ENCODE measurements around the gene MPPED2. TPM values are rescaled to one million over a fixed set of nuclear protein-coding genes. Genes with fewer than 3 reads are reported as not detected.

The MPPED2 gene
- total RNA-seq, 1 experiment from 2014 or later, result not detected

GRCh38 chr11:30578406-30578805 lies 7.7 kb downstream of the MPPED2 start:
- Mint-ChIP-seq H3K27me3 (ENCODE audit: insufficient read depth, unreplicated experiment) (peaks cover 84% of the 10 kb centered on the region), H3K9me3 (ENCODE audit: unreplicated experiment) (no peaks in the 10 kb centered on the region), H3K36me3 (ENCODE audit: insufficient read depth, unreplicated experiment) (no peaks in the 10 kb centered on the region), H3K4me3 (ENCODE audit: unreplicated experiment) (no peak overlapping the region), H3K4me1 (ENCODE audit: insufficient read depth, unreplicated experiment) (no peaks in the 10 kb centered on the region), H3K27ac (ENCODE audit: low read depth, unreplicated experiment) (no peak overlapping the region)
- no TSS peak for BruUV-seq (replicated peaks)
- ChIA-PET CTCF (no interaction called here), POLR2A (no interaction called here)
- DNase-seq (ENCODE audit: unreplicated experiment), result no peak
- intact Hi-C loops (cut with micrococcal nuclease), result no loop called here
- TF ChIP-seq CTCF (IDR thresholded peaks at IDR 0.05; ENCODE audit: unreplicated experiment), result no peak

DNA sequence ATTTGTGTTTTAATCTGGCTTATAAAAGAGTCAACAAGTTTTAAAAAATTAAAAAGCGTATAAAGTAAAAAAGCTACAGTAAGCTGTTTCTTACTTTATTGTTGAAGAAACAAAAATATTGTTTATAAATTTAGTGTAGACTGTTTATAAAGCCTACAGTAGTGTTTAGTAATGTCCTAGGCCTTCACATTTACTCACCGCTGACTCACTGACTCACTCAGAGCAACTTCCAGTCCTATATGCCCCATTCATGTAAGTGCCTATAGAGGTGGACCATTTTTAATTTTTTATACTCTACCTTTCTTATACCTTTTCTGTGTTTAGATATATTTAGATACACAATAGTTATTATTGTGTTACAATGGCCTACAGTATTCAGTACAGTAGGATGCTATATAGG lies 12.2 kb downstream of the MPPED2 start:
- Mint-ChIP-seq H3K4me3 (ENCODE audit: unreplicated experiment) (no peak overlapping the region), H3K27ac (ENCODE audit: low read depth, unreplicated experiment) (no peak overlapping the region), H3K9me3 (ENCODE audit: unreplicated experiment) (no peaks in the 10 kb centered on the region), H3K27me3 (ENCODE audit: insufficient read depth, unreplicated experiment) (peaks cover 55% of the 10 kb centered on the region), H3K4me1 (ENCODE audit: insufficient read depth, unreplicated experiment) (no peaks in the 10 kb centered on the region), H3K36me3 (ENCODE audit: insufficient read depth, unreplicated experiment) (no peaks in the 10 kb centered on the region)
- ChIA-PET CTCF (interaction anchor here (0.6 to 1.3 kb wide), 3 partner anchors 114 to 1237 kb away, joined by 3 to 4 read pairs (median 3); no protein-coding TSS in a partner anchor), POLR2A (no interaction called here)
- no TSS peak for BruUV-seq (replicated peaks)
- DNase-seq (ENCODE audit: unreplicated experiment), result no peak
- intact Hi-C loops (cut with micrococcal nuclease), result no loop called here
- no peak for TF ChIP-seq CTCF (IDR thresholded peaks at IDR 0.05; ENCODE audit: unreplicated experiment)

DNA sequence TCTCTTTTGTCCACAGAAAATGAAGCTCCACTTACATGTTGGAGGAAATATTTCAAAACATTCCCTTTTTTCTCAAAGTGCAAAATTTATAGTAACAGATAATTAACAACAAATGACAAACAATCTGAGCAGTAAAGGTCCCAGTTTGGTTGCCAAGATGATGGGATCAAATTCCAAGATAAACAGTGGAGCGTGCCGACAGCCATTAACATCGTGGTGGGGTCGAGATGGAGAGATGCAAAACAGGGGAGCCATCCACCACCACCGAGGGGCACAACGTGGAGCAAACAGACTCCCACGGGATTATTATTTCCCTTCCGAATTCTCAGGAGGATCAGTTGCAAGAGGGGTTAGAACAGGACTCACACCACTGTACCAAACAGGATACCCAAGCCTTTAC lies 17.2 kb downstream of the MPPED2 start:
- ChIA-PET POLR2A (no interaction called here), CTCF (no interaction called here)
- TF ChIP-seq CTCF (IDR thresholded peaks at IDR 0.05; ENCODE audit: unreplicated experiment), result no peak
- no TSS peak for BruUV-seq (replicated peaks)
- no peak overlapping the region for H3K27ac Mint-ChIP-seq (ENCODE audit: low read depth, unreplicated experiment)
- no peaks in the 10 kb centered on the region for H3K9me3 Mint-ChIP-seq (ENCODE audit: unreplicated experiment)
- intact Hi-C loops (cut with micrococcal nuclease), result no loop called here
- H3K4me3 Mint-ChIP-seq (ENCODE audit: unreplicated experiment), result no peak overlapping the region
- peaks cover 51% of the 10 kb centered on the region for H3K27me3 Mint-ChIP-seq (ENCODE audit: insufficient read depth, unreplicated experiment)
- no peaks in the 10 kb centered on the region for H3K36me3 Mint-ChIP-seq (ENCODE audit: insufficient read depth, unreplicated experiment)
- no peaks in the 10 kb centered on the region for H3K4me1 Mint-ChIP-seq (ENCODE audit: insufficient read depth, unreplicated experiment)
- DNase-seq (ENCODE audit: unreplicated experiment), result no peak

- CTCF ChIA-PET, result no interaction called here
- BruUV-seq (replicated peaks), result no TSS peak
These were observed 18.5 kb downstream of the MPPED2 start for GRCh38 chr11:30567644-30568043.

More at GRCh38 chr11:30567644-30568043, 18.5 kb downstream of the MPPED2 start:
- H3K36me3 Mint-ChIP-seq (ENCODE audit: insufficient read depth, unreplicated experiment), result no peaks in the 10 kb centered on the region
- no peak overlapping the region for H3K27ac Mint-ChIP-seq (ENCODE audit: low read depth, unreplicated experiment)
- POLR2A ChIA-PET, result no interaction called here
- no peaks in the 10 kb centered on the region for H3K4me1 Mint-ChIP-seq (ENCODE audit: insufficient read depth, unreplicated experiment)
- no peak overlapping the region for H3K4me3 Mint-ChIP-seq (ENCODE audit: unreplicated experiment)
- intact Hi-C loops (cut with micrococcal nuclease), result no loop called here
- H3K27me3 Mint-ChIP-seq (ENCODE audit: insufficient read depth, unreplicated experiment), result peaks cover 63% of the 10 kb centered on the region
- H3K9me3 Mint-ChIP-seq (ENCODE audit: unreplicated experiment), result no peaks in the 10 kb centered on the region
- no peak for DNase-seq (ENCODE audit: unreplicated experiment)
- TF ChIP-seq CTCF (IDR thresholded peaks at IDR 0.05; ENCODE audit: unreplicated experiment), result no peak
